Measurements from ENCODE around the gene EEA1. TPM values are rescaled to one million over a fixed set of nuclear protein-coding genes. Genes with fewer than 3 reads are reported as not detected.

The EEA1 gene
- total and polyA plus RNA-seq, 2 of the 4 experiments (the other 2 are of a cell fraction): 4.6 to 12.5 TPM

DNA sequence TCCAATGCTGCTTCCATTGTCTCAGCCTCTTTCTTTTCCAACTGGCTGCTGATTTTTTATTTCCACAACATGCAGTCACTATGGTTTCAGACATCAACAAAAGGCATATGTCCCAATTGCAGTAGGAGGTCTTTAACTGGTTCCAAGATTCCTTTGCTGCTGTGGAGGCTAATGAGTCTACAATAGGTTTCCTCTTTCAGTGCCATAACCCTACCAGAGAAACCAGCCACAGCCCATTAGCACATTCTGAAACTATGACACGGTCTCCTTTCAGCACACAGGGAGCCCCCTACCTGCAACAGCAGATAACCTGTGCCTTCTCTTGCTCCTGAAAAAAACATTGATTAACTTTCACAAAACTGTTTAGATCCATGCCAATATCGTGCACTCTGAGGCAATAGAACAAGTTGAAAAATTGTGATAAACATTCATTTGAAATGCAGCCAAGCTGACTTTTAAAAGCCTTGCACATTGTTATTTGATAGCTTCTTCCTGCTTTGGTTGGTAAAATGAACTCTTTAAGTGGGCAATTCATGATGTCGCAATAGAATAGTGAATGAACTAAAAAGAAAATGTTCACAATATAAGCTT is 193.9 kb downstream of the EEA1 start:
- no peak overlapping the region for H3K23ac ChIP-seq (ENCODE audit: low read depth, low read length)
- H3K4me3 ChIP-seq (ENCODE audit: insufficient read depth, low read depth, low read length): no peak overlapping the region
- H2BK20ac ChIP-seq (ENCODE audit: low read depth, low read length): peak overlapping the region; percentile 22
- no peak overlapping the region for H4K91ac ChIP-seq (ENCODE audit: insufficient read depth, low read depth, low read length)
- H3K9me3 ChIP-seq (ENCODE audit: control insufficient read depth, insufficient read depth, low read length): no peaks in the 10 kb centered on the region
- peak overlapping the region; percentile 68 for H2AK5ac ChIP-seq (ENCODE audit: low read depth, low read length)
- peaks cover 3% of the 10 kb centered on the region for H3K9me1 ChIP-seq (ENCODE audit: insufficient read depth, low read length)
- no peaks in the 10 kb centered on the region for H3K79me1 ChIP-seq (ENCODE audit: low read depth in 1 of 2, low read length in 2 of 2)
- H3K4me1 ChIP-seq (ENCODE audit: control insufficient read depth, insufficient read depth, low read length): peaks cover 7% of the 10 kb centered on the region
- no peak overlapping the region for H2AFZ ChIP-seq (replicated peaks; ENCODE audit: low read length, poor library complexity)
- H3K27me3 ChIP-seq (ENCODE audit: control insufficient read depth, insufficient read depth, low read length): no peaks in the 10 kb centered on the region
- in situ Hi-C loops (cut with MboI; ENCODE audit: low sequenced_read_pairs): no loop called here
- dilution Hi-C loops (cut with HindIII; ENCODE audit: low sequenced_read_pairs, unreplicated experiment): no loop called here
- peak; percentile 82 for ATAC-seq (ENCODE audit: low read depth)
- H3K4ac ChIP-seq (ENCODE audit: low read depth, low read length): peak overlapping the region; percentile 47; the same call in 1 of the 2 replicates
- H3K14ac ChIP-seq (replicated peaks; ENCODE audit: low read depth, low read length): 0 out of 2 replicates have a peak overlapping the region, but pooled peaks have one; percentile 0
- peaks cover 2% of the 10 kb centered on the region; the same call in 1 of the 2 replicates for H4K20me1 ChIP-seq (ENCODE audit: insufficient read depth, low read length)
- WGBS, 2 experiments (ENCODE audit: extremely low coverage in 2 of 2, insufficient read length in 1 of 2): 0% methylated on average over 1 of the region's 3 CpGs; no CpG with 5 or more reads in 1 of the 2 experiments
- TF ChIP-seq CHD1 (IDR thresholded peaks at IDR 0.05; ENCODE audit: low read depth, low read length) (no peak), MAFK (IDR thresholded peaks at IDR 0.05; ENCODE audit: low read depth, low read length) (no peak), CEBPB (IDR thresholded peaks at IDR 0.05; ENCODE audit: low read depth, low read length) (peak; percentile 98), MXI1 (IDR thresholded peaks at IDR 0.05; ENCODE audit: borderline replicate concordance, low read depth, low read length) (no peak), NFE2L2 (IDR thresholded peaks at IDR 0.05; ENCODE audit: low read depth, low read length) (no peak), RFX5 (IDR thresholded peaks at IDR 0.05; ENCODE audit: low read depth, low read length) (no peak), RAD21 (IDR thresholded peaks at IDR 0.05; ENCODE audit: low read length) (no peak), SMC3 (IDR thresholded peaks at IDR 0.05; ENCODE audit: low read depth, low read length) (no peak), POLR2A (IDR thresholded peaks at IDR 0.05; ENCODE audit: low read depth, low read length) (no peak)
- TF ChIP-seq, protein P1, sequence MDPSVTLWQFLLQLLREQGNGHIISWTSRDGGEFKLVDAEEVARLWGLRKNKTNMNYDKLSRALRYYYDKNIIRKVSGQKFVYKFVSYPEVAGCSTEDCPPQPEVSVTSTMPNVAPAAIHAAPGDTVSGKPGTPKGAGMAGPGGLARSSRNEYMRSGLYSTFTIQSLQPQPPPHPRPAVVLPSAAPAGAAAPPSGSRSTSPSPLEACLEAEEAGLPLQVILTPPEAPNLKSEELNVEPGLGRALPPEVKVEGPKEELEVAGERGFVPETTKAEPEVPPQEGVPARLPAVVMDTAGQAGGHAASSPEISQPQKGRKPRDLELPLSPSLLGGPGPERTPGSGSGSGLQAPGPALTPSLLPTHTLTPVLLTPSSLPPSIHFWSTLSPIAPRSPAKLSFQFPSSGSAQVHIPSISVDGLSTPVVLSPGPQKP (IDR thresholded peaks at IDR 0.05; ENCODE audit: borderline replicate concordance, low read depth, low read length): no peak
- TF ChIP-seq, protein P2, sequence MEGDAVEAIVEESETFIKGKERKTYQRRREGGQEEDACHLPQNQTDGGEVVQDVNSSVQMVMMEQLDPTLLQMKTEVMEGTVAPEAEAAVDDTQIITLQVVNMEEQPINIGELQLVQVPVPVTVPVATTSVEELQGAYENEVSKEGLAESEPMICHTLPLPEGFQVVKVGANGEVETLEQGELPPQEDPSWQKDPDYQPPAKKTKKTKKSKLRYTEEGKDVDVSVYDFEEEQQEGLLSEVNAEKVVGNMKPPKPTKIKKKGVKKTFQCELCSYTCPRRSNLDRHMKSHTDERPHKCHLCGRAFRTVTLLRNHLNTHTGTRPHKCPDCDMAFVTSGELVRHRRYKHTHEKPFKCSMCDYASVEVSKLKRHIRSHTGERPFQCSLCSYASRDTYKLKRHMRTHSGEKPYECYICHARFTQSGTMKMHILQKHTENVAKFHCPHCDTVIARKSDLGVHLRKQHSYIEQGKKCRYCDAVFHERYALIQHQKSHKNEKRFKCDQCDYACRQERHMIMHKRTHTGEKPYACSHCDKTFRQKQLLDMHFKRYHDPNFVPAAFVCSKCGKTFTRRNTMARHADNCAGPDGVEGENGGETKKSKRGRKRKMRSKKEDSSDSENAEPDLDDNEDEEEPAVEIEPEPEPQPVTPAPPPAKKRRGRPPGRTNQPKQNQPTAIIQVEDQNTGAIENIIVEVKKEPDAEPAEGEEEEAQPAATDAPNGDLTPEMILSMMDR (conservative IDR thresholded peaks at IDR 0.05; ENCODE audit: low read depth, low read length): peak; percentile 20; the same call in 1 of the 2 replicates
- H3K56ac ChIP-seq (ENCODE audit: extremely low read depth, insufficient read depth, low read length): no peak overlapping the region
- H4K8ac ChIP-seq (ENCODE audit: low read depth in 2 of 2, low read length in 2 of 2): peak overlapping the region in 1 of 2 experiments; percentile 32; a peak in 1 of 4 replicates
- H3K18ac ChIP-seq (ENCODE audit: low read depth, low read length): no peak overlapping the region; the same call in 1 of the 2 replicates
- H3K4me2 ChIP-seq (ENCODE audit: low read depth, low read length): peak overlapping the region; percentile 68
- ChIA-PET CTCF (no interaction called here), POLR2A (ENCODE audit: unreplicated experiment) (no interaction called here)
- no peaks in the 10 kb centered on the region for H3K36me3 ChIP-seq (ENCODE audit: control insufficient read depth, insufficient read depth, low read length)
- H4K5ac ChIP-seq (ENCODE audit: low read depth, low read length): peak overlapping the region; percentile 5; the same call in 1 of the 2 replicates
- intact Hi-C loops (cut with micrococcal nuclease): no loop called here
- no peak overlapping the region for H2AK9ac ChIP-seq (replicated peaks; ENCODE audit: low read depth, low read length, poor library complexity)
- H2BK15ac ChIP-seq (ENCODE audit: low read depth, low read length): peak overlapping the region; percentile 60; the same call in 2 of the 3 replicates
- peak; percentile 92 for DNase-seq
- peak overlapping the region; percentile 71; the same call in 1 of the 2 replicates for H3K27ac ChIP-seq (ENCODE audit: insufficient read depth, low read length)
- H3K9ac ChIP-seq (ENCODE audit: low read depth, low read length): no peak overlapping the region
- H2BK120ac ChIP-seq (ENCODE audit: low read depth, low read length): peak overlapping the region; percentile 28
- no TSS peak for BruUV-seq (replicated peaks)
- peak overlapping the region; percentile 79 for H2BK5ac ChIP-seq (ENCODE audit: low read depth, low read length, poor library complexity, severe bottlenecking)
